ENCODE results near the gene CCL24.
"Not testable (repeated sequence)": the region's sequence is repeated elsewhere in the genome, so short reads cannot be mapped to it uniquely, and the experiment has no call there.

Gene CCL24

DNA sequence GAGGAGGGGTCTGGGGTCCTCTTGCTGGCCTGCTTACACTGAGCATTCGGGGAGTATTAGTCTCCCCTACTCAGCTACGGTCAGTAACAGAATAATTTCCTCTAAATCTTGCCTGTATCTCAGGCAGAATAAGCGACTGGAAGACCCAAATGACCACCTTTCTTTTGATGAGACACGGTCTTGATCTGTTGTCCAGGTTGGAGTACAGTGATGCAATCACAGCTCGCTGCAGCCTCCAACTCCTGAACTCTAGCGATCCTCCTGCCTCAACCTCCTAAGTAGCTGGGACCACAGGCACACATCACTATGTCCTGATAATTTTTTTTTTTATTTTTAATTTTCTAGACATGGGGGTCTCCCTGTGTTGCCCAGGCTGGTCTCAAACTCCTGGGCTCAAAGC lies 17.2 kb downstream of the CCL24 start:
- TF ChIP-seq, protein P1, sequence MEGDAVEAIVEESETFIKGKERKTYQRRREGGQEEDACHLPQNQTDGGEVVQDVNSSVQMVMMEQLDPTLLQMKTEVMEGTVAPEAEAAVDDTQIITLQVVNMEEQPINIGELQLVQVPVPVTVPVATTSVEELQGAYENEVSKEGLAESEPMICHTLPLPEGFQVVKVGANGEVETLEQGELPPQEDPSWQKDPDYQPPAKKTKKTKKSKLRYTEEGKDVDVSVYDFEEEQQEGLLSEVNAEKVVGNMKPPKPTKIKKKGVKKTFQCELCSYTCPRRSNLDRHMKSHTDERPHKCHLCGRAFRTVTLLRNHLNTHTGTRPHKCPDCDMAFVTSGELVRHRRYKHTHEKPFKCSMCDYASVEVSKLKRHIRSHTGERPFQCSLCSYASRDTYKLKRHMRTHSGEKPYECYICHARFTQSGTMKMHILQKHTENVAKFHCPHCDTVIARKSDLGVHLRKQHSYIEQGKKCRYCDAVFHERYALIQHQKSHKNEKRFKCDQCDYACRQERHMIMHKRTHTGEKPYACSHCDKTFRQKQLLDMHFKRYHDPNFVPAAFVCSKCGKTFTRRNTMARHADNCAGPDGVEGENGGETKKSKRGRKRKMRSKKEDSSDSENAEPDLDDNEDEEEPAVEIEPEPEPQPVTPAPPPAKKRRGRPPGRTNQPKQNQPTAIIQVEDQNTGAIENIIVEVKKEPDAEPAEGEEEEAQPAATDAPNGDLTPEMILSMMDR (conservative IDR thresholded peaks at IDR 0.05; ENCODE audit: low read depth, low read length) = no peak
- H3K4me3 ChIP-seq (ENCODE audit: low read length) = no peak overlapping the region
- no peak for DNase-seq (ENCODE audit: low read depth)

DNA sequence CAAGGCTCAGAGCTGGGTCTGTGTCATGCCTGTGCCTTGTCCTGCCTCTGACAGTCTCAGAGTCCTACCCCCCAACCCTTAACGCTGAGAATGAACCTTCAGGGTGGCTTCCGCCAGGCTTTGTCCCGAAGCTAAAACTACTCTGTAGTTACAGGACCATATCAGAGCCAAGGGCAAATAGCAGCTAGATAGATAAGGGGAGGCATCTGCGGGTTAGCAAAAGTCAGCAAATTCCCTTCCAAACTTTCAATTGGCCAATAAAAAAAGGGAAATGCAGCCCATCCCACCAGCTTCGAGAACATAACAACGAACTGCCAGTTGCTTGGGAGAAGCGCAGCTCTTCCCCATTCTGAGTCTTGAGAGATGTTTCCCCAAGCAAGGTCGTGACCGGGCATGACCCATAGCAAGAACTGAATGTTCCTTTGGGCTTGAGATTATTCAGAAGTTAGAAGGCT lies 17.7 kb downstream of the CCL24 start:
- TF ChIP-seq, protein P1 (conservative IDR thresholded peaks at IDR 0.05; ENCODE audit: low read depth, low read length) = no peak
- H3K4me3 ChIP-seq (ENCODE audit: low read length) = no peak overlapping the region
- DNase-seq (ENCODE audit: low read depth) = no peak

DNA sequence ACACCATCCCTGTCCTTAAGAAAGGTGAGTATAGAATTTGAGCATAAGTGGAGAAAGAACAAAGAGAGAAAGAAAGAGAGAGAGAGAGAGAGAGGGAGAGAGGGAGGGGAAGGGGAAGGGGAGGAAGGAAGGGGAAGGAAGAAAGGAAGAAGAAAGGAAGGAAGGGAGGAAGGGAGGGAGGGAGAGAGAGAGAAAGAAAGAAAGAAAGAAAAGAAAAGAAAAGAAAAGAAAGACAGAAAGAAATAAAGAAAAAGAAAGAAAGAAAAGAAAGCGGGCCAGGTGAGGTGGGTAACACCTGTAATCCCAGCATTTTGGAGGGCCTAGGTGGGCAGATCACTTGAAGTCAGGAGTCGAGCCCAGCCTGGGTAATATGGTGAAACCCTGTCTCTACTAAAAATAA lies 19.9 kb downstream of the CCL24 start:
- TF ChIP-seq, protein P1 (conservative IDR thresholded peaks at IDR 0.05; ENCODE audit: low read depth, low read length) = no peak
- DNase-seq (ENCODE audit: low read depth) = no peak
- no peak overlapping the region for H3K4me3 ChIP-seq (ENCODE audit: low read length)

DNA sequence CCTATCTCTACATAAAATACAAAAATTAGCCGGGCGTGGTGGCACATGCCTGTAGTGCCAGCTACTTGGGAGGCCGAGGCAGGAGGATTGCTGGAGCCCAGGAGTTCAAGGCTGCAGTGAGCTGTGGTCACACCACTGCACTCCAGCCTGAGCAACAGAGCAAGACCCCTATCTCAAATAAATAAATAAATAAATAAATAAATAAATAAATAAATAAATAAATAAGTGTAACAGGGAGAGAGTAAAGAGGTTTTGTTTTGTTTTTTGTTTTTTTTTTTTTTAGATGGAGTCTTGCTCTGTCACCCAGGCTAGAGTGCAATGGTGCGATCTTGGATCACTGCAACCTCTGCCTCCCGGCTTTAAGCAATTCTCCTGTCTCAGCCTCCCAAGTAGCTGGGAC lies 21.0 kb downstream of the CCL24 start:
- H3K4me3 ChIP-seq (ENCODE audit: low read length); DNase-seq (ENCODE audit: low read depth): not testable (repeated sequence)

DNA sequence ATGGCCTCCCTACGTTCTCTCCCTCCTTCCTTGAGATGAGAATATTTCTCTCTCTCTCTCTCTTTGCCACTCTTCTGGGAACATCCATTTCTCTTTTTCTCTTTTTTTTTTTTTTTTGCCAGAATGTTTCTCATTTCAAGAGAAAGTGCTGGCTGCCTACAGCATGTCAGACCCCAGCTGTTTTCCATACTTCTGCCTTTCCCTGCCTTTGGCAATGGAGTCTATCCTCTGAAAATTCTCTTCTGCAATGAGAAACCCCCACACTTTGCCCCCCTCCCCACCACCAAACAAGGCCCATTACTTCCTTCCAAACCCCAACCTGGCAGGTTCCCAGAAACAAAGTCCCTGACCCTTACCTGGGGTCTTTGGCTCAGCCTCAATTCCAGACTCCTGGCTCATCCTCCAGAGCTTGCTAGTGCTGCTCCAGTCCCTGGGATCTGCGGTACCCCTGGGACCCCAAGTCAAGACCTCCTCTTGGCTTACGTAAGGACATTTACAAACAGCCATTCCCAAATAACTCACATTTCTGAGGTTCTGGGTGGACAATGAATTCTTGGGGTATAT lies 24.2 kb downstream of the CCL24 start:
- TF ChIP-seq, protein P1 (conservative IDR thresholded peaks at IDR 0.05; ENCODE audit: low read depth, low read length) = no peak
- DNase-seq (ENCODE audit: low read depth) = no peak
- no peak overlapping the region for H3K4me3 ChIP-seq (ENCODE audit: low read length)

DNA sequence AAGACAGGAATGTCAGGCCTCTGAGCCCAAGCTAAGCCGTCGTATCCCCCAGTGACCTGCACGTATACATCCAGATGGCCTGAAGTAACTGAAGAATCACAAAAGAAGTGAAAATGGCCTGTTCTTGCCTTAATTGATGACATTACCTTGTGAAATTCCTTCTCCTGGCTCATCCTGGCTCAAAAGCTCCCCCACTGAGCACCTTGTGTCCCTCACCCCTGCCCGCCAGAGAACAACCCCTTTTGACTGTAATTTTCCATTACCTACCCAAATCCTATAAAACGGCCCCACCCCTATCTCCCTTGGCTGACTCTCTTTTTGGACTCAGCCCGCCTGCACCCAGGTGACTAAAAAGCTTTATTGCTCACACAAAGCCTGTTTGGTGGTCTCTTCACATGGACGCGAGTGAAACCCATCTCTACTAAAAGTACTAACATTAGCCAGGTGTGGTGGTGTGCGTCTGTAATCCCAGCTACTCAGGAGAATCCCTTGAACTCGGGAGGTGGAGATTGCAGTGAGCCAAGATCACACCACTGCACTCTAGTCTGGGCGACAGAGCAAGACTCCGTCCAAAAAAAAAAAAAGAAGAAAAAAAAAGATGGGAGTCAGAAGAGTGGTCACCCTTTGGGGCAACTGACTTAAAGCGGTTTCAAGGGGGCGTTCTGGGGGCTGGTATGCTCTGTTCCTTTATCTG lies 25.3 kb downstream of the CCL24 start:
- not testable (repeated sequence) for H3K4me3 ChIP-seq (ENCODE audit: low read length); DNase-seq (ENCODE audit: low read depth)

DNA sequence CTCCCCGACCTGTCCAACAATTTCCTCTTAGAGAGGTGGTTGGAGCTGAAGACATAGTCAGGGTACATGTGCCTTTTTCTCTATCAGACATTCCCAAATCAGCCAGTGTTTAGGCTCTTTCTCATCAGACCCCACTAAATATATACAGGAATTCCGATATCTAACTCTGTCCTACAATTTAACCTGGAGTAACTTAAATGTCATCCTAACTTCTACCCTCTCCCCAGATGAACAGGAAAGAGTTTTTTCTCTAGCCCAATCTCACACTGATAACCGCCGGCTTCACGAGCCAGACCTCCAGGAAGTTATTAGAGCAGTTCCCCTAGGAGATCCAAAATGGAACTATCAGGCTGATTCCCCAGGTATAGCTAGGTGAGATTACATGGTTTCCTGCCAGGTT lies 30.5 kb downstream of the CCL24 start:
- H3K4me3 ChIP-seq (ENCODE audit: low read length); DNase-seq (ENCODE audit: low read depth): not testable (repeated sequence)

DNA sequence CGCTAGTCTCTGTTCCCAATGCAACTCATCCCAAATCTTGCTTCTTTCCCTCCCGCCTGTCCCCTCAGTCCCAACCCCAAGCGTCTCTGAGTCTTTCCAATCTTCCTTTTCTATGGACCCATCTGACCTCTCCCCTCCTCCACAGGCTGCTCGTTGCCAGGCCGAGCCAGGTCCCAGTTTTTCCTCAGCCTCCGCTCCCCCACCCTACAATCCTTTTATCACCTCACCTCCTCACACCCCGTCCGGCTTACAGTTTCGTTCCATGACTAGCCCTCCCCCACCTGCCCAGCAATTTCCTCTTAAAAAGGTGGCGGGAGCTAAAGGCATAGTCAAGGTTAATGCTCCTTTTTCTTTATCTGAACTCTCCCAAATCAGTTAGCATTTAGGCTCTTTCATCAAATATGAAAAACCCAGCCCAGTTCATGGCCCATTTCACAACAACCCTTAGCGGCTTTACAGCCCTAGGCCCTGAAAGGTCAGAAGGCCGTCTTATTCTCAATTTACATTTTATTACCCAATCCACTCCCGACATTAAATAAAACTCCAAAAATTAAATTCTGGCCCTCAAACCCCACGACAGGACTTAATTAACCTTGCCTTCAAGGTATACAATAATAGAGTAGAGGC lies 32.8 kb downstream of the CCL24 start:
- DNase-seq (ENCODE audit: low read depth); H3K4me3 ChIP-seq (ENCODE audit: low read length): not testable (repeated sequence)

DNA sequence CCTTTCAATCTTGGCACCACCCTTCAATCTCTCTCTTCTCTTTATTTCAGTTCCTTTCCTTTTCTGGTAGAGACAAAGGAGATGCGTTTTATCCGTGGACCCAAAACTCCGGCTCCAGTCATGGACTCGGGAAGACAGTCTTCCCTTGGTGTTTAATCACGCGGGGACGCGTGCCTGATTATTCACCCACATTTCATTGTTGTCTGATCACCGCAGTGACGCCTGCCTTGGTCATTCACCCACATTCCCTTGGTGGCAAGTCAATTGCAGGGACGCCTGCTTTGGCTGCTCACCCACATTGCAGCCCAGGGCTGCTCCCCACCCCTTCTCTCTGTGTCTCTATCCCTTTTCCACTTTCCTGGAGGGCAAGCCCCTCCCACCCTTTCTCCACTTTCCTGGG lies 34.1 kb downstream of the CCL24 start:
- DNase-seq (ENCODE audit: low read depth); H3K4me3 ChIP-seq (ENCODE audit: low read length): not testable (repeated sequence)

DNA sequence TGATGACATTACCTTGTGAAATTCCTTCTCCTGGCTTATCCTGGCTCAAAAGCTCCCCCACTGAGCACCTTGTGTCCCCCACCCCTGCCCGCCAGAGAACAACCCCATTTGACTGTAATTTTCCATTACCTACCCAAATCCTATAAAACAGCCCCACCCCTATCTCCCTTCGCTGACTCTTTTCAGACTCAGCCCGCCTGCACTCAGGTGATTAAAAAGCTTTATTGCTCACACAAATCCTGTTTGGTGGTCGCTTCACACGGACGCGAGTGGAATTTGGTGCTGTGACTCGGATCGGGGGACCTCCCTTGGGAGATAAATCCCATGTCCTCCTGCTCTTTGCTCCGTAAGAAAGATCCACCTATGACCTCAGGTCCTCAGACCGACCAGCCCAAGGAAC lies 34.6 kb downstream of the CCL24 start:
- not testable (repeated sequence) for H3K4me3 ChIP-seq (ENCODE audit: low read length)

More for the DNA sequence above, 34.6 kb downstream of the CCL24 start:
- not testable (repeated sequence) for DNase-seq (ENCODE audit: low read depth)

All from retinal pigment epithelial cell (primary cell).